ENCODE measurements around the gene GABBR1. TPM values are rescaled to one million over a fixed set of nuclear protein-coding genes. Genes with fewer than 3 reads are reported as not detected.

The GABBR1 gene
- total RNA-seq, 4 donors from 2014 or later: 30.6 to 47.8 (median 40.6) TPM

DNA sequence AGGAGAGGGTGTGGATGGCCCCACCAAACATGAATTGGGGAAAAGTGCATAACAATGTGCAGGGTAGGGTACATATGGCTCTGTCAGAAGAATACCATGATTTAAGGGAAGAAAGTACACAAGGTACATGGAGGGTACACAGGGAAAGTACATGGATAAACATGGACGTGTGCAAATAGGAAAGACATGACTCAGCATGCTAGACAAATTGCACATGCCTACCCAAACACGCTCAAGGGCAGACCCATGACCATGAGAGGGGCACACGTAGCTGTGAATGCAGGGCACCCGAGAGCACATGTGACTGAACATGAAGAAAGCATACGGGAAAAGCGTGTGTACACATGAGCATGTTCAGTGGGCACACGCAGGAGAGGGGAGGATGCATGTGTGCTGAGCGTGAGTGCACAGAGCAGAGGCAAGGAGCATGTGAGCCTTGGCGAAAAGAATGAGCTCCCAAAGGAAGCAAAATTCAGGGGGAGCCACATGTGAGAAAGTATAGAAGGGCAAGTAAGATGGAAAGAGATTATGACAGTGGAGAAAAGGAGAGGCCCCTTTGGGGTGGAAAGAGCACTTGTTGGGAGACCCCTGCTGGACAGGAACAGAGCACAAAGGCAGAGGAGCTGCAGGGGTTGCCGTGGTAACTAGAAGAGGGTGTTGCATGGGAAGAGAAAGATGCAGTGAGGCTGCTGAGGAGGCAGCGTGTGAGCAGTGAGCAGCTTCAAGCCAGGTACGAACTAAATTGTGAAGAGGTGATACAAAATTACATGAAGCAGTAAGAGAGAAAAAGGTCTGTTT lies 30.2 kb downstream of the GABBR1 start:
- peaks cover 50 to 70% (median 60%) of the 10 kb centered on the region in 4 donors for H3K36me3 ChIP-seq
- WGBS: 77% methylated on average over 12 of the region's 12 CpGs
- DNase-seq (ENCODE audit: extremely low spot score): no peak

GRCh38 chr6:29598172-29598747 lies 34.7 kb downstream of the GABBR1 start:
- Histone ChIP-seq H3K27ac (replicated peaks in 1 of 4) (no peak overlapping the region), H3K9me3 (no peaks in the 10 kb centered on the region), H3K27me3 (no peaks in the 10 kb centered on the region), H3K36me3 (peaks cover 7 to 25% (median 16%) of the 10 kb centered on the region in 4 donors), H3K4me3 (no peak overlapping the region), H3K4me1 (peaks cover 0 to 3% (median 0%) of the 10 kb centered on the region in 4 donors)
- TF ChIP-seq EP300 (IDR thresholded peaks at IDR 0.05): no peak
- TF ChIP-seq, protein P1, sequence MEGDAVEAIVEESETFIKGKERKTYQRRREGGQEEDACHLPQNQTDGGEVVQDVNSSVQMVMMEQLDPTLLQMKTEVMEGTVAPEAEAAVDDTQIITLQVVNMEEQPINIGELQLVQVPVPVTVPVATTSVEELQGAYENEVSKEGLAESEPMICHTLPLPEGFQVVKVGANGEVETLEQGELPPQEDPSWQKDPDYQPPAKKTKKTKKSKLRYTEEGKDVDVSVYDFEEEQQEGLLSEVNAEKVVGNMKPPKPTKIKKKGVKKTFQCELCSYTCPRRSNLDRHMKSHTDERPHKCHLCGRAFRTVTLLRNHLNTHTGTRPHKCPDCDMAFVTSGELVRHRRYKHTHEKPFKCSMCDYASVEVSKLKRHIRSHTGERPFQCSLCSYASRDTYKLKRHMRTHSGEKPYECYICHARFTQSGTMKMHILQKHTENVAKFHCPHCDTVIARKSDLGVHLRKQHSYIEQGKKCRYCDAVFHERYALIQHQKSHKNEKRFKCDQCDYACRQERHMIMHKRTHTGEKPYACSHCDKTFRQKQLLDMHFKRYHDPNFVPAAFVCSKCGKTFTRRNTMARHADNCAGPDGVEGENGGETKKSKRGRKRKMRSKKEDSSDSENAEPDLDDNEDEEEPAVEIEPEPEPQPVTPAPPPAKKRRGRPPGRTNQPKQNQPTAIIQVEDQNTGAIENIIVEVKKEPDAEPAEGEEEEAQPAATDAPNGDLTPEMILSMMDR (IDR thresholded peaks at IDR 0.05): no peak
- TF ChIP-seq POLR2A (IDR thresholded peaks at IDR 0.05; ENCODE audit: low read depth): no peak
- TF ChIP-seq POLR2AphosphoS5 (IDR thresholded peaks at IDR 0.05): no peak
- intact Hi-C loops (cut with DNase I): no loop called here
- no peak for DNase-seq (ENCODE audit: extremely low spot score)
- 42% methylated on average over 2 of the region's 2 CpGs for WGBS

More for the DNA sequence above, 30.2 kb downstream of the GABBR1 start:
- Histone ChIP-seq H3K27me3 (no peaks in the 10 kb centered on the region), H3K9me3 (no peaks in the 10 kb centered on the region), H3K4me3 (no peak overlapping the region), H3K27ac (replicated peaks in 1 of 4) (no peak overlapping the region), H3K4me1 (peaks cover 0 to 3% (median 0%) of the 10 kb centered on the region in 4 donors)
- TF ChIP-seq EP300 (IDR thresholded peaks at IDR 0.05): no peak
- no peak for TF ChIP-seq POLR2AphosphoS5 (IDR thresholded peaks at IDR 0.05)
- TF ChIP-seq, protein P1 (IDR thresholded peaks at IDR 0.05): no peak
- TF ChIP-seq POLR2A (IDR thresholded peaks at IDR 0.05; ENCODE audit: low read depth): no peak
- intact Hi-C loops (cut with DNase I): no loop called here

DNA sequence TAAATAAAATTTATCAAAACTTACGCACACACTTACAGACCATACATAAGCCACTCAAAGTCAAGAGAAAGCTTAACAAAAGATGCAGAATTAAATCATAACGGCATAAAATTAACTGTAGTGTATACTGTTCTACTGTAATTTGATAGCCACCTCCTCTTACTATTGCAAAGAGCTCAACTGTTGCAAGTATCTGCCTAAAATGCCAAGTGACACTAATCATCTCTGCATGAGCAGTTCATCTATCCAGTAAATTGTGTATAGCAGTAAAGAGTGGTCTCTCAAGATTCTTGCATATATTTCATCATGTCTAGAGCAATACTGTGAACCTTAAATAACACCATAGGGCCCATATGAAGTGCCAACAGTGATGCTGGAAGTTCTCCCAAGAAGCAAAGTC lies 35.8 kb downstream of the GABBR1 start:
- WGBS: 83% methylated on average over 2 of the region's 2 CpGs
- H3K27me3 ChIP-seq: no peaks in the 10 kb centered on the region
- peaks cover 0 to 14% (median 6%) of the 10 kb centered on the region in 4 donors for H3K36me3 ChIP-seq
- TF ChIP-seq, protein P1 (IDR thresholded peaks at IDR 0.05): no peak
- no peak for TF ChIP-seq POLR2A (IDR thresholded peaks at IDR 0.05; ENCODE audit: low read depth)
- TF ChIP-seq EP300 (IDR thresholded peaks at IDR 0.05): no peak
- no peak for DNase-seq (ENCODE audit: extremely low spot score)
- H3K4me1 ChIP-seq: peaks cover 0 to 3% (median 0%) of the 10 kb centered on the region in 4 donors
- intact Hi-C loops (cut with DNase I): no loop called here
- no peak overlapping the region for H3K4me3 ChIP-seq
- H3K9me3 ChIP-seq: no peaks in the 10 kb centered on the region
- no peak overlapping the region for H3K27ac ChIP-seq (replicated peaks in 1 of 4)

DNA sequence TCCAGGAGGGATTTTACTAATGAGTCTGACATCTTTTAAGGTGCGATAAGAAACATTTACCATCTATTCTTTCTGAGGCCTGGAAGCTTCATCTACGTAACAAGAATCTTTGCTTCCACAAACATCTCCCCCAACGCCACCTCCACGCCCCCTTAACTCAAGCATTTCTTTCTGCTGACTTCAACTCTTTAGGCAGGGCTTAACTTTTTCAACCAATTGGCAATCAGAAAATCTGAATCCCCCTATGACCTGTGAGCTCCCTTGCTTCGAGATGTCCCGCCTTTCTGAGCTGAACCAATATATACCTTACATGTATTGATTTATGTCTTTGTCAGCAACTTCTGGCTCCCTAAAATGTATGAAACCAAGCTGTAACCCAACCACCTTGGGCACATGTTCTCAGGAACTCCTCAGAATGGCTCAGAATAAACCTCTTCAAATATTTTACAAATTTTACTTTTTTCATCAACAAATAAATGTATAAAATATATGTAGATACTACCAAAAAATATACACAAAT lies 36.5 kb downstream of the GABBR1 start:
- no peak for TF ChIP-seq EP300 (IDR thresholded peaks at IDR 0.05)
- TF ChIP-seq, protein P1 (IDR thresholded peaks at IDR 0.05): no peak
- TF ChIP-seq POLR2A (IDR thresholded peaks at IDR 0.05; ENCODE audit: low read depth): no peak
- no peak for TF ChIP-seq POLR2AphosphoS5 (IDR thresholded peaks at IDR 0.05)
- intact Hi-C loops (cut with DNase I): no loop called here
- 85% methylated on average over 6 of the region's 6 CpGs for WGBS
- Histone ChIP-seq H3K36me3 (peaks cover 0 to 9% (median 3%) of the 10 kb centered on the region in 4 donors), H3K27ac (replicated peaks in 1 of 4) (no peak overlapping the region), H3K4me1 (peaks cover 0 to 3% (median 0%) of the 10 kb centered on the region in 4 donors), H3K4me3 (no peak overlapping the region), H3K9me3 (no peaks in the 10 kb centered on the region), H3K27me3 (no peaks in the 10 kb centered on the region)
- no peak for DNase-seq (ENCODE audit: extremely low spot score)

All from esophagus muscularis mucosa (tissue), 4 donors.